HepG2 (cell line): Measurements from ENCODE around the gene EYA2.

Experiments
- BCL6 ChIP-seq: IDR thresholded peaks from 2 replicates; pipeline ENCODE4 v1.6.1; 2016; ENCODE audit warnings: missing genetic modification reagents, missing compliant biosample characterization
- BRCA1 ChIP-seq: sonication (generic); formaldehyde crosslinking; IDR thresholded peaks from 2 replicates; pipeline ENCODE4 v1.4.0; 2020; ENCODE audit warnings: missing genetic modification reagents
- NFE2 ChIP-seq: sonication (generic); formaldehyde crosslinking; IDR thresholded peaks from 2 replicates; pipeline ENCODE4 v1.4.0; 2020; ENCODE audit warnings: missing genetic modification reagents
- ZNF552 ChIP-seq: sonication (generic); formaldehyde crosslinking; IDR thresholded peaks from 2 replicates; pipeline ENCODE4 v1.9.0; 2022; ENCODE audit warnings: missing genetic modification reagents, mild to moderate bottlenecking, borderline replicate concordance
- ZNF558 ChIP-seq: sonication (generic); formaldehyde crosslinking; IDR thresholded peaks from 2 replicates; pipeline ENCODE4 v1.9.0; 2022; ENCODE audit warnings: mild to moderate bottlenecking, missing genetic modification reagents, borderline replicate concordance
- ZNF720 ChIP-seq: sonication (generic); formaldehyde crosslinking; IDR thresholded peaks from 2 replicates; pipeline ENCODE4 v1.4.0; 2020; ENCODE audit warnings: missing genetic modification reagents
- TF ChIP-seq, protein P1 (sequence below): sonication (generic); formaldehyde crosslinking; IDR thresholded peaks from 2 replicates; pipeline ENCODE4 v1.4.0; 2020; ENCODE audit warnings: missing genetic modification reagents
- TF ChIP-seq, protein P2 (sequence below): sonication (generic); formaldehyde crosslinking; IDR thresholded peaks from 2 replicates; pipeline ENCODE4 v1.5.0; 2020; ENCODE audit warnings: mild to moderate bottlenecking, missing genetic modification reagents
- TF ChIP-seq, protein P3 (sequence below): sonication (generic); formaldehyde crosslinking; IDR thresholded peaks from 2 replicates; pipeline ENCODE4 v1.5.1; 2020; ENCODE audit warnings: mild to moderate bottlenecking, missing genetic modification reagents, moderate library complexity
- TF ChIP-seq, protein P4 (sequence below): sonication (generic); formaldehyde crosslinking; IDR thresholded peaks from 2 replicates; pipeline ENCODE4 v1.5.0; 2020; ENCODE audit warnings: mild to moderate bottlenecking, missing genetic modification reagents, moderate library complexity

DNA sequence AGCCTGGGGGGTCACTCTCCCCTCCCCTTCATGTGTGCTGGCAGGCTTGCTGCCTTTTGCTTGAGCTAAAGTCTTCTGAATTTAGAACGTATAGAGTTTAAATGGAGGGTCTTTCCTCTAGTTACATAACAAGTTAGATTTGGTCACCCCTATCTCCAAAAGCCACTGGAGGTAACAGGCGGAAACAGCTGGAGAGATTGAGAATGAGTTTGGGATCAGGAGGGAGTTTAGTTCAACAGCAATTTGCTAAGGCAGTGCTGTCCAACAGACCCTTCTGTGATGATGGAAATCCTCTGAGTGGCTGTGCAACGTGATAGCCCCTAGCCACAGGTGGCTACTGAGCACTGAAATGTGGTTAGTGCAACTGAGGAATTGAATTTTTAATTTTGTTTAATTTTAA, 132.8 kb downstream of the EYA2 start:
- TF ChIP-seq ZNF720 (no peak), BCL6 (CRISPR knock-in tag) (no peak), NFE2 (CRISPR knock-in tag) (no peak), ZNF552 (CRISPR knock-in tag) (no peak), BRCA1 (CRISPR knock-in tag) (no peak), ZNF558 (no peak)
- TF ChIP-seq, protein P1, sequence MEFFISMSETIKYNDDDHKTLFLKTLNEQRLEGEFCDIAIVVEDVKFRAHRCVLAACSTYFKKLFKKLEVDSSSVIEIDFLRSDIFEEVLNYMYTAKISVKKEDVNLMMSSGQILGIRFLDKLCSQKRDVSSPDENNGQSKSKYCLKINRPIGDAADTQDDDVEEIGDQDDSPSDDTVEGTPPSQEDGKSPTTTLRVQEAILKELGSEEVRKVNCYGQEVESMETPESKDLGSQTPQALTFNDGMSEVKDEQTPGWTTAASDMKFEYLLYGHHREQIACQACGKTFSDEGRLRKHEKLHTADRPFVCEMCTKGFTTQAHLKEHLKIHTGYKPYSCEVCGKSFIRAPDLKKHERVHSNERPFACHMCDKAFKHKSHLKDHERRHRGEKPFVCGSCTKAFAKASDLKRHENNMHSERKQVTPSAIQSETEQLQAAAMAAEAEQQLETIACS (CRISPR knock-in tag): no peak
- TF ChIP-seq, protein P2, sequence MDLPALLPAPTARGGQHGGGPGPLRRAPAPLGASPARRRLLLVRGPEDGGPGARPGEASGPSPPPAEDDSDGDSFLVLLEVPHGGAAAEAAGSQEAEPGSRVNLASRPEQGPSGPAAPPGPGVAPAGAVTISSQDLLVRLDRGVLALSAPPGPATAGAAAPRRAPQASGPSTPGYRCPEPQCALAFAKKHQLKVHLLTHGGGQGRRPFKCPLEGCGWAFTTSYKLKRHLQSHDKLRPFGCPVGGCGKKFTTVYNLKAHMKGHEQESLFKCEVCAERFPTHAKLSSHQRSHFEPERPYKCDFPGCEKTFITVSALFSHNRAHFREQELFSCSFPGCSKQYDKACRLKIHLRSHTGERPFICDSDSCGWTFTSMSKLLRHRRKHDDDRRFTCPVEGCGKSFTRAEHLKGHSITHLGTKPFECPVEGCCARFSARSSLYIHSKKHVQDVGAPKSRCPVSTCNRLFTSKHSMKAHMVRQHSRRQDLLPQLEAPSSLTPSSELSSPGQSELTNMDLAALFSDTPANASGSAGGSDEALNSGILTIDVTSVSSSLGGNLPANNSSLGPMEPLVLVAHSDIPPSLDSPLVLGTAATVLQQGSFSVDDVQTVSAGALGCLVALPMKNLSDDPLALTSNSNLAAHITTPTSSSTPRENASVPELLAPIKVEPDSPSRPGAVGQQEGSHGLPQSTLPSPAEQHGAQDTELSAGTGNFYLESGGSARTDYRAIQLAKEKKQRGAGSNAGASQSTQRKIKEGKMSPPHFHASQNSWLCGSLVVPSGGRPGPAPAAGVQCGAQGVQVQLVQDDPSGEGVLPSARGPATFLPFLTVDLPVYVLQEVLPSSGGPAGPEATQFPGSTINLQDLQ (CRISPR knock-in tag): no peak
- TF ChIP-seq, protein P3, sequence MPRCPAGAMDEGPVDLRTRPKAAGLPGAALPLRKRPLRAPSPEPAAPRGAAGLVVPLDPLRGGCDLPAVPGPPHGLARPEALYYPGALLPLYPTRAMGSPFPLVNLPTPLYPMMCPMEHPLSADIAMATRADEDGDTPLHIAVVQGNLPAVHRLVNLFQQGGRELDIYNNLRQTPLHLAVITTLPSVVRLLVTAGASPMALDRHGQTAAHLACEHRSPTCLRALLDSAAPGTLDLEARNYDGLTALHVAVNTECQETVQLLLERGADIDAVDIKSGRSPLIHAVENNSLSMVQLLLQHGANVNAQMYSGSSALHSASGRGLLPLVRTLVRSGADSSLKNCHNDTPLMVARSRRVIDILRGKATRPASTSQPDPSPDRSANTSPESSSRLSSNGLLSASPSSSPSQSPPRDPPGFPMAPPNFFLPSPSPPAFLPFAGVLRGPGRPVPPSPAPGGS (CRISPR knock-in tag): no peak
- TF ChIP-seq, protein P4, sequence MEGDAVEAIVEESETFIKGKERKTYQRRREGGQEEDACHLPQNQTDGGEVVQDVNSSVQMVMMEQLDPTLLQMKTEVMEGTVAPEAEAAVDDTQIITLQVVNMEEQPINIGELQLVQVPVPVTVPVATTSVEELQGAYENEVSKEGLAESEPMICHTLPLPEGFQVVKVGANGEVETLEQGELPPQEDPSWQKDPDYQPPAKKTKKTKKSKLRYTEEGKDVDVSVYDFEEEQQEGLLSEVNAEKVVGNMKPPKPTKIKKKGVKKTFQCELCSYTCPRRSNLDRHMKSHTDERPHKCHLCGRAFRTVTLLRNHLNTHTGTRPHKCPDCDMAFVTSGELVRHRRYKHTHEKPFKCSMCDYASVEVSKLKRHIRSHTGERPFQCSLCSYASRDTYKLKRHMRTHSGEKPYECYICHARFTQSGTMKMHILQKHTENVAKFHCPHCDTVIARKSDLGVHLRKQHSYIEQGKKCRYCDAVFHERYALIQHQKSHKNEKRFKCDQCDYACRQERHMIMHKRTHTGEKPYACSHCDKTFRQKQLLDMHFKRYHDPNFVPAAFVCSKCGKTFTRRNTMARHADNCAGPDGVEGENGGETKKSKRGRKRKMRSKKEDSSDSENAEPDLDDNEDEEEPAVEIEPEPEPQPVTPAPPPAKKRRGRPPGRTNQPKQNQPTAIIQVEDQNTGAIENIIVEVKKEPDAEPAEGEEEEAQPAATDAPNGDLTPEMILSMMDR: no peak
